Mesendoderm (in vitro differentiated cells): Measurements from ENCODE around the gene PLAC1.

ENCODE experiments used
- DNase-seq: peaks from one replicate; pipeline ENCODE4 v3.0.0; 2013
- H2AK5ac ChIP-seq: 2 replicates; pipeline ENCODE4 v1.6.1; 2013; ENCODE audit warnings: low read length, inconsistent platforms
- H2BK120ac ChIP-seq: 2 replicates; pipeline ENCODE4 v1.6.1; 2013; ENCODE audit warnings: low read depth, mild to moderate bottlenecking, low read length, moderate library complexity, mixed read lengths
- H2BK15ac ChIP-seq: replicated peaks from 2 replicates; pipeline ENCODE4 v1.6.1; 2013; ENCODE audit warnings: low read depth, mild to moderate bottlenecking, moderate library complexity
- H2BK5ac ChIP-seq: 2 replicates; pipeline ENCODE4 v1.6.1; 2013; ENCODE audit warnings: low read length, inconsistent platforms
- H3K18ac ChIP-seq: 2 replicates; pipeline ENCODE4 v1.6.1; 2013; ENCODE audit warnings: mild to moderate bottlenecking, low read length, mixed read lengths
- H3K23ac ChIP-seq: one replicate; pipeline ENCODE4 v1.6.1; 2013; ENCODE audit warnings: low read length
- H3K27ac ChIP-seq: 2 replicates; pipeline ENCODE4 v1.5.1; 2013; ENCODE audit warnings: low read depth, mild to moderate bottlenecking, inconsistent platforms, low read length, moderate library complexity
- H3K27me3 ChIP-seq: 2 replicates; pipeline ENCODE4 v1.6.1; 2013; ENCODE audit warnings: low read length, control low read depth, mild to moderate bottlenecking, inconsistent platforms; ENCODE audit not compliant: insufficient read depth, poor library complexity
- H3K36me3 ChIP-seq: 2 replicates; pipeline ENCODE4 v1.6.1; 2013; ENCODE audit warnings: low read length, inconsistent platforms; ENCODE audit not compliant: control insufficient read depth, insufficient read depth
- H3K4ac ChIP-seq: one replicate; pipeline ENCODE4 v1.6.1; 2013; ENCODE audit warnings: low read depth, mild to moderate bottlenecking, low read length, moderate library complexity
- H3K4me1 ChIP-seq: 2 replicates; pipeline ENCODE4 v1.6.1; 2013; ENCODE audit warnings: low read depth, low read length, inconsistent platforms; ENCODE audit not compliant: control insufficient read depth
- H3K4me2 ChIP-seq: 2 replicates; pipeline ENCODE4 v1.6.1; 2013; ENCODE audit warnings: low read length
- H3K4me3 ChIP-seq: 2 replicates; pipeline ENCODE4 v1.5.1; 2013; ENCODE audit warnings: mild to moderate bottlenecking, low read length
- H3K56ac ChIP-seq: one replicate; pipeline ENCODE4 v1.6.1; 2013; ENCODE audit warnings: low read length
- H3K79me1 ChIP-seq: 2 replicates; pipeline ENCODE4 v1.6.1; 2013; ENCODE audit warnings: low read length, inconsistent platforms
- H3K79me2 ChIP-seq: 2 replicates; pipeline ENCODE4 v1.6.1; 2013; ENCODE audit warnings: mild to moderate bottlenecking, low read length; ENCODE audit not compliant: control insufficient read depth, insufficient read depth
- H3K9ac ChIP-seq: 2 replicates; pipeline ENCODE4 v1.6.1; 2013; ENCODE audit warnings: low read length, inconsistent platforms
- H4K5ac ChIP-seq: one replicate; pipeline ENCODE4 v1.6.1; 2013; ENCODE audit warnings: low read length
- H4K8ac ChIP-seq: one replicate; pipeline ENCODE4 v1.6.1; 2013; ENCODE audit warnings: low read depth, mild to moderate bottlenecking, control low read depth, low read length, moderate library complexity
- WGBS: extraction: QIAGEN DNeasy Blood & Tissue Kit; methylation state at CpG from one replicate; pipeline ENCODE4 v1.1.7; 2013; ENCODE audit warnings: low lambda C conversion rate, missing lambda C conversion rate; ENCODE audit not compliant: insufficient coverage; ENCODE audit errors: extremely low coverage; 5-methylcytosine and 5-hydroxymethylcytosine counted together

The PLAC1 gene

GRCh38 chrX:134548257-134549201 lies 109.7 kb downstream of the PLAC1 start:
- Histone ChIP-seq H3K23ac (no peak overlapping the region), H3K9ac (peak overlapping the region; percentile 65), H3K27me3 (peaks cover 6% of the 10 kb centered on the region), H3K56ac (peak overlapping the region; percentile 81), H3K36me3 (no peaks in the 10 kb centered on the region), H2AK5ac (no peak overlapping the region), H4K8ac (no peak overlapping the region), H2BK15ac (no peak overlapping the region), H2BK5ac (no peak overlapping the region), H2BK120ac (no peak overlapping the region), H3K4me3 (peak overlapping the region; percentile 4), H3K4ac (no peak overlapping the region), H3K18ac (no peak overlapping the region), H3K27ac (peak overlapping the region; percentile 44), H3K4me2 (peak overlapping the region; percentile 42), H3K4me1 (no peaks in the 10 kb centered on the region), H4K5ac (no peak overlapping the region), H3K79me1 (no peaks in the 10 kb centered on the region), H3K79me2 (no peaks in the 10 kb centered on the region)
- peak; percentile 32 for DNase-seq
- no CpG with 5 or more reads among the region's 33 CpGs for WGBS

- H4K8ac ChIP-seq = no peak overlapping the region
- H2AK5ac ChIP-seq = no peak overlapping the region
- H3K18ac ChIP-seq = no peak overlapping the region
- H3K4me1 ChIP-seq = no peaks in the 10 kb centered on the region
- no peaks in the 10 kb centered on the region for H3K36me3 ChIP-seq
- H3K27ac ChIP-seq = no peak overlapping the region
- no peak overlapping the region for H3K56ac ChIP-seq
- H3K4me2 ChIP-seq = no peak overlapping the region
- no peak overlapping the region for H3K23ac ChIP-seq
- whole genome bisulfite sequencing = no CpG with 5 or more reads among the region's 7 CpGs
- H2BK5ac ChIP-seq = no peak overlapping the region
- no peak overlapping the region for H3K4ac ChIP-seq
- DNase-seq = no peak
- no peak overlapping the region for H3K9ac ChIP-seq
- H3K79me2 ChIP-seq = no peaks in the 10 kb centered on the region
- no peak overlapping the region for H4K5ac ChIP-seq
- no peak overlapping the region for H2BK120ac ChIP-seq
- H2BK15ac ChIP-seq = no peak overlapping the region
- no peak overlapping the region for H3K4me3 ChIP-seq
- peaks cover 6% of the 10 kb centered on the region for H3K27me3 ChIP-seq
- no peaks in the 10 kb centered on the region for H3K79me1 ChIP-seq
These were observed 111.1 kb downstream of the PLAC1 start for GRCh38 chrX:134547047-134547679.

- Histone ChIP-seq H3K4ac (no peak overlapping the region), H3K4me3 (no peak overlapping the region), H3K9ac (no peak overlapping the region), H3K4me2 (no peak overlapping the region), H2BK120ac (no peak overlapping the region), H2BK15ac (no peak overlapping the region), H4K5ac (no peak overlapping the region), H4K8ac (no peak overlapping the region), H3K56ac (peak overlapping the region; percentile 34), H3K18ac (no peak overlapping the region), H3K27ac (no peak overlapping the region), H3K23ac (no peak overlapping the region), H3K36me3 (no peaks in the 10 kb centered on the region), H2BK5ac (no peak overlapping the region), H3K79me1 (no peaks in the 10 kb centered on the region), H3K27me3 (peaks cover 6% of the 10 kb centered on the region), H2AK5ac (no peak overlapping the region), H3K4me1 (no peaks in the 10 kb centered on the region), H3K79me2 (no peaks in the 10 kb centered on the region)
- DNase-seq = no peak
- no CpG with 5 or more reads among the region's 35 CpGs for WGBS
These were observed 112.1 kb downstream of the PLAC1 start for GRCh38 chrX:134546187-134546586.

GRCh38 chrX:134545510-134545909 lies 112.8 kb downstream of the PLAC1 start:
- no peak overlapping the region for H3K4ac ChIP-seq
- peak; percentile 44 for DNase-seq
- H2BK5ac ChIP-seq = no peak overlapping the region
- no peak overlapping the region for H3K27ac ChIP-seq
- no peak overlapping the region for H2AK5ac ChIP-seq
- peak overlapping the region; percentile 34 for H3K9ac ChIP-seq
- no peak overlapping the region for H3K4me2 ChIP-seq
- no peak overlapping the region for H2BK15ac ChIP-seq
- H3K4me1 ChIP-seq = no peaks in the 10 kb centered on the region
- H3K4me3 ChIP-seq = no peak overlapping the region
- no CpG with 5 or more reads among the region's 20 CpGs for WGBS
- no peaks in the 10 kb centered on the region for H3K36me3 ChIP-seq
- no peak overlapping the region for H3K56ac ChIP-seq
- H4K5ac ChIP-seq = no peak overlapping the region
- peaks cover 6% of the 10 kb centered on the region for H3K27me3 ChIP-seq
- H3K23ac ChIP-seq = no peak overlapping the region
- H3K18ac ChIP-seq = no peak overlapping the region
- H3K79me2 ChIP-seq = no peaks in the 10 kb centered on the region
- H2BK120ac ChIP-seq = no peak overlapping the region
- no peaks in the 10 kb centered on the region for H3K79me1 ChIP-seq
- H4K8ac ChIP-seq = no peak overlapping the region

GRCh38 chrX:134544513-134545151 lies 113.6 kb downstream of the PLAC1 start:
- Histone ChIP-seq H4K8ac (no peak overlapping the region), H2BK15ac (no peak overlapping the region), H3K56ac (peak overlapping the region; percentile 74), H3K36me3 (no peaks in the 10 kb centered on the region), H3K4me2 (peak overlapping the region; percentile 34), H3K79me2 (no peaks in the 10 kb centered on the region), H3K79me1 (no peaks in the 10 kb centered on the region), H3K4me1 (no peaks in the 10 kb centered on the region), H3K9ac (peak overlapping the region; percentile 61), H2BK5ac (no peak overlapping the region), H3K4ac (peak overlapping the region; percentile 55), H3K23ac (no peak overlapping the region), H4K5ac (no peak overlapping the region), H3K27me3 (peaks cover 4% of the 10 kb centered on the region), H3K4me3 (peak overlapping the region; percentile 9), H2BK120ac (peak overlapping the region; percentile 55), H3K18ac (peak overlapping the region; percentile 31), H3K27ac (no peak overlapping the region), H2AK5ac (no peak overlapping the region)
- no CpG with 5 or more reads among the region's 52 CpGs for WGBS
- peak; percentile 39 for DNase-seq
